ENCODE data around the gene DPEP1. TPM values are rescaled to one million over a fixed set of nuclear protein-coding genes. Genes with fewer than 3 reads are reported as not detected.
A peak's percentile ranks its signal among the peaks of the same experiment; 100 is the strongest.

DPEP1 gene
- polyA plus RNA-seq, 3 donors from 2014 or later, result not detected

- Mint-ChIP-seq H3K27ac (no peak overlapping the region), H3K36me3 (no peaks in the 10 kb centered on the region), H3K9me3 (peaks cover 0 to 5% (median 0%) of the 10 kb centered on the region in 6 donors), H3K27me3 (ENCODE audit: low read depth in 3 of 3) (peaks cover 4 to 7% (median 5%) of the 10 kb centered on the region in 3 donors), H3K4me3 (no peak overlapping the region), H3K4me1 (peaks cover 11% of the 10 kb centered on the region in 2 donors)
- DNase-seq, result no peak
Measured at GRCh38 chr16:89612415-89613166, 851 bp upstream of the DPEP1 start.

DNA sequence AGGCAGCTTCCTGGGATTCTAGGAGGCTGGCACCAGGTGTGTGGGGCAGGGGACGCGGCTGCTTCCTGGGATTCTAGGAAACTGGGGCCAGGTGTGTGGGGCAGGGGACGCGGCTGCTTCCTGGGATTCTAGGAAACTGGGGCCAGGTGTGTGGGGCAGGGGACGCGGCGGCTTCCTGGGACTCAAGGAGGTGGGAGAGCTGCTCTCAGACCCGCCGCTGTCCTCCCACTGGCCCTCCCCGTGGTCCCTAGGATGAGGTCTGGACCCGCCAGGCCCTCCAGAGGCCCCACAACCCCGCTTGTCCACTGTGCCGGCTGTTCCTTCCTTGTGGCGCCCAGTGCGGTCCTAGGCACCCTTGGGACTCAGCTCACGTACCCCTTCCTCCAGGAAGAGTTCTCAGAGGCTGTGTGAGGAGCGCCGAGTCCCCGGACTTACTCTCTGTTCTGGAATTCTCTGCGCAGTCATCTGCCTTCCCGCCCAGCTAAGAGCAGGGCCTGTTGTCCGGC is 565 bp downstream of the DPEP1 start:
- Mint-ChIP-seq H3K9me3 (peaks cover 0 to 5% (median 0%) of the 10 kb centered on the region in 6 donors), H3K4me3 (no peak overlapping the region), H3K27ac (no peak overlapping the region), H3K27me3 (ENCODE audit: low read depth in 3 of 3) (peaks cover 4 to 5% (median 5%) of the 10 kb centered on the region in 3 donors), H3K36me3 (no peaks in the 10 kb centered on the region), H3K4me1 (peaks cover 11% of the 10 kb centered on the region in 2 donors)
- DNase-seq, result no peak

GRCh38 chr16:89615176-89615575 is 1.7 kb downstream of the DPEP1 start:
- Mint-ChIP-seq H3K4me3 (no peak overlapping the region), H3K27ac (no peak overlapping the region), H3K36me3 (no peaks in the 10 kb centered on the region), H3K9me3 (peaks cover 0 to 5% (median 0%) of the 10 kb centered on the region in 6 donors), H3K4me1 (peaks cover 11% of the 10 kb centered on the region in 2 donors), H3K27me3 (ENCODE audit: low read depth in 3 of 3) (peaks cover 4 to 5% (median 5%) of the 10 kb centered on the region in 3 donors)
- no peak for DNase-seq

DNA sequence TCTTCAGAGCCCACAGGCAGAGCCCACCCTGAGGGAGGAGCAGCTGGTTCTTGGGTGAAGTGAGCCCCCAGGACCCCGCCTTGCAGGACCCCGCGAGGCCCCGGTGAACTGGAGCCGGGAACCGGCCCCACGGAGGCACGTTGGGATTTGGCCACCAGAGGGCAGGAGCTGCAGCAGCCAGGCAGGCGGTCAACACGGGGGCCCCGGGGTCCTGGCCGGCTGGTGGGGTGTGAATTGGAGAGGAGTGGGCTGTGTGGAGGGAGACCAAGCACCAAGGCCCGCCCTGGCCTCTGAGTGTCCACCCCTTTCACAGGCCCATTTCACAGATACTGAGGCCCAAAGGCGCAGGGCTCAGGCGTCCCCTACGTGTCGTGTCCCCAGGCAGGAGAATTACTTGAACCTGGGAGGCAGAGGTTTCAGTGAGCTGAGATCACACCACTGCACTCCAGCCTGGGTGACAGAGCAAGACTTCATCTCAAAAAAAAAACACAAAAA is 2.2 kb downstream of the DPEP1 start:
- Mint-ChIP-seq H3K27ac (no peak overlapping the region), H3K27me3 (ENCODE audit: low read depth in 3 of 3) (peaks cover 4 to 5% (median 5%) of the 10 kb centered on the region in 3 donors), H3K36me3 (no peaks in the 10 kb centered on the region), H3K4me1 (peaks cover 11% of the 10 kb centered on the region in 2 donors), H3K9me3 (peaks cover 0 to 5% (median 0%) of the 10 kb centered on the region in 6 donors), H3K4me3 (no peak overlapping the region)
- DNase-seq, result peak in 2 of 3 donors; percentile 22 to 23

DNA sequence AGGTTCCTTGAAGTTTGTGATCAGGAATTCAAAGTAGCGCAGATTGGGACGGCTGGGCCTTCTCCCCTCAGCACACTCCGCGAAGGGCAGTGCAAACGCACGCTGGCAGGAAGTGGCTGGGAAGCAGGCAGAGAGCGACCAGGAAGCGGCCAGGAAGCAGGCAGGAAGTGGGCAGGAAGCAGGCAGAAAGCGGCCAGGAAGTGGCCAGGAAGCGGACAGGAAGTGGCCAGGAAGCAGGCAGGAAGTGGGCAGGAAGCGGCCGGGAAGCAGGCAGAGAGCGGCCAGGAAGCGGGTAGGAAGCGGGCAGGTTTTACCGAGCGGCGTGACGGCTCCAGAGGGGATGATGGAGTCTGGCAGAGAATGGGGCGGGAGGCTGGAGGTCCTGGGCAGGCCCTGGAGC is 3.2 kb downstream of the DPEP1 start:
- H3K27ac Mint-ChIP-seq, result peak overlapping the region; percentile 79 to 96 (median 92)
- H3K9me3 Mint-ChIP-seq, result peaks cover 0 to 5% (median 0%) of the 10 kb centered on the region in 6 donors
- DNase-seq, result peak in 2 of 3 donors; percentile 23 to 27
- H3K4me3 Mint-ChIP-seq, result peak overlapping the region in 3 of 5 donors; percentile 5 to 52 (median 42)
- peaks cover 5 to 6% (median 5%) of the 10 kb centered on the region in 3 donors for H3K27me3 Mint-ChIP-seq (ENCODE audit: low read depth in 3 of 3)
- H3K36me3 Mint-ChIP-seq, result no peaks in the 10 kb centered on the region
- peaks cover 11% of the 10 kb centered on the region in 2 donors for H3K4me1 Mint-ChIP-seq

DNA sequence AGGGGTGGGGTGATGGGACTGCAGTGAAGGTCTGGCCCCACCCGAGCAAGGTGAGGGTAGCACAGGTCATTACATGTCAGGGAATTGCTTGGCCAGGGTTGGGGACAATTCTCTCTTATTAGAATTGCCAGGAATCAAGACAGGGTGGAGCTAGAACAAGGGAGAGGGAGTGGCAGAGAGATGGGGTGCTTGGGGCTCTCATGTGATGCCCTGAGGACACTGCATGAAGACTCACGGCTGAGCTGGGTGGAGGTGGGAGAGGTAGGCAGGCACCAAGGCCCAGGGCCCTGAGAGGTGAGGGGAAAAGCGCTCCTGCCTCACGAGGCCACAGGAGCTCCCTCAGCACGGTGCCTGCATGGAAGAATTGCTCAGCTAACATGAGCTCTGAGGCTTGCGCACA is 3.6 kb downstream of the DPEP1 start:
- peak overlapping the region; percentile 79 to 96 (median 90) for H3K27ac Mint-ChIP-seq
- peaks cover 11% of the 10 kb centered on the region in 2 donors for H3K4me1 Mint-ChIP-seq
- no peak for DNase-seq
- peaks cover 0 to 5% (median 0%) of the 10 kb centered on the region in 6 donors for H3K9me3 Mint-ChIP-seq
- H3K36me3 Mint-ChIP-seq, result no peaks in the 10 kb centered on the region
- H3K27me3 Mint-ChIP-seq (ENCODE audit: low read depth in 3 of 3), result peaks cover 5 to 7% (median 6%) of the 10 kb centered on the region in 3 donors
- no peak overlapping the region for H3K4me3 Mint-ChIP-seq

GRCh38 chr16:89618109-89618998 is 4.9 kb downstream of the DPEP1 start:
- Mint-ChIP-seq H3K4me3 (no peak overlapping the region), H3K4me1 (peaks cover 11% of the 10 kb centered on the region in 2 donors)
- no peak for DNase-seq

DNA sequence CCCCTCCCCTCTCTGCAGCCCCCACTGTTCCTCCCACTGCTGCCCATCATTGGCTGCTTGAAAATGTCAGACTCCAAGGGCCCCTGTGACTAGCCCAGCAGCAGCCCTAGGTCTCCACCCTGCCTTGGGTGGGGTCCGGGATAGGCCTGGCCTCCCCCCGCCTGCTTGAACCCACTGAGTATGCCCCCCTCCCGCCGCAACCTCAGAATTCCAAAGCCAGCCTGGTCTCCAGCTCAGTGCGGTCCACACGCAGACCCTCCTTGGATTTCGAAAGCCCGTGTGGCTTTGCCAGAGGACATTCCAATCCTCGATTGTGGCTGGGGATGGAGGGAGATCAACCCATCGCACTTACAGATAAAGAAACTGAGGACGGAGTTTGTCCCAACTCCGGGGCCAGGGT is 6.4 kb downstream of the DPEP1 start:
- DNase-seq, result no peak
- H3K36me3 Mint-ChIP-seq, result no peaks in the 10 kb centered on the region

More at GRCh38 chr16:89618109-89618998, 4.9 kb downstream of the DPEP1 start:
- no peaks in the 10 kb centered on the region for H3K36me3 Mint-ChIP-seq
- peaks cover 3 to 7% (median 5%) of the 10 kb centered on the region in 3 donors for H3K27me3 Mint-ChIP-seq (ENCODE audit: low read depth in 3 of 3)
- peaks cover 0 to 5% (median 0%) of the 10 kb centered on the region in 6 donors for H3K9me3 Mint-ChIP-seq
- H3K27ac Mint-ChIP-seq, result no peak overlapping the region

DNA sequence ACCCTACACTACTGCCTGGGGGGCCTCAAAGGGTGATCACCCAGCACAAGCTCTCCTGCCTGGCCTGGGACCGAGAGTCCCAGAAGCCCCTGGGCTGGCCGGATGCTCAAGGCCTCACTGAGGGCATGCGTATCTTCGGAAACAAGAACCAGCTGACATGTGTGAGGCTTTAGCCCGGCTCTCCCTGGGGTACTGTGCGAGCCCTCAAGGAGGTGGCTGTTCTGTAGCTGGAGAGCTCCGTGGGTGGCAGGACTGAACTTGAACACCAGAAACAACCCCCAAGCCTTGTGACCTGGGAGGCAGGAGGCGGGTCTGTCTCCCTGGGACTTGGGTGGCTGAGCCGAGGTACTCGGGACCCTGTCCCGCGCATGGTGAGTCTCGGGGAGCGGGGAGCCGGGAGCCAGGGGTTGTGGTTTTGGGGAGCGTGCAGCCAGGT is 7.0 kb downstream of the DPEP1 start:
- H3K36me3 Mint-ChIP-seq, result no peaks in the 10 kb centered on the region
- peaks cover 3 to 10% (median 8%) of the 10 kb centered on the region in 3 donors for H3K27me3 Mint-ChIP-seq (ENCODE audit: low read depth in 3 of 3)
- peaks cover 8 to 11% of the 10 kb centered on the region in 2 donors for H3K4me1 Mint-ChIP-seq
- H3K9me3 Mint-ChIP-seq, result peaks cover 0 to 5% (median 0%) of the 10 kb centered on the region in 6 donors
- no peak for DNase-seq
- no peak overlapping the region for H3K27ac Mint-ChIP-seq
- no peak overlapping the region for H3K4me3 Mint-ChIP-seq

More for the DNA sequence above, 6.4 kb downstream of the DPEP1 start:
- Mint-ChIP-seq H3K27me3 (ENCODE audit: low read depth in 3 of 3) (peaks cover 3 to 8% (median 7%) of the 10 kb centered on the region in 3 donors), H3K9me3 (peaks cover 0 to 5% (median 0%) of the 10 kb centered on the region in 6 donors), H3K4me1 (peaks cover 9 to 11% of the 10 kb centered on the region in 2 donors), H3K4me3 (no peak overlapping the region), H3K27ac (no peak overlapping the region)

- Mint-ChIP-seq H3K9me3 (peaks cover 0 to 5% (median 0%) of the 10 kb centered on the region in 6 donors), H3K27ac (no peak overlapping the region), H3K36me3 (no peaks in the 10 kb centered on the region), H3K4me3 (no peak overlapping the region), H3K4me1 (peaks cover 8 to 11% of the 10 kb centered on the region in 2 donors), H3K27me3 (ENCODE audit: low read depth in 3 of 3) (peaks cover 3 to 11% (median 8%) of the 10 kb centered on the region in 3 donors)
- DNase-seq, result no peak
Measured at GRCh38 chr16:89621136-89621697, 7.8 kb downstream of the DPEP1 start.

GRCh38 chr16:89621698-89622409 is 8.4 kb downstream of the DPEP1 start:
- H3K36me3 Mint-ChIP-seq, result no peaks in the 10 kb centered on the region
- H3K27me3 Mint-ChIP-seq (ENCODE audit: low read depth in 3 of 3), result peaks cover 3 to 8% (median 3%) of the 10 kb centered on the region in 3 donors
- H3K27ac Mint-ChIP-seq, result no peak overlapping the region

GRCh38 chr16:89623511-89624261 is 10.2 kb downstream of the DPEP1 start:
- no peak overlapping the region for H3K27ac Mint-ChIP-seq
- no peak for DNase-seq
- no peak overlapping the region for H3K4me3 Mint-ChIP-seq
- no peaks in the 10 kb centered on the region for H3K36me3 Mint-ChIP-seq
- no peaks in the 10 kb centered on the region for H3K9me3 Mint-ChIP-seq
- peaks cover 3 to 6% (median 3%) of the 10 kb centered on the region in 3 donors for H3K27me3 Mint-ChIP-seq (ENCODE audit: low read depth in 3 of 3)
- H3K4me1 Mint-ChIP-seq, result no peaks in the 10 kb centered on the region

More at GRCh38 chr16:89621698-89622409, 8.4 kb downstream of the DPEP1 start:
- no peak overlapping the region for H3K4me3 Mint-ChIP-seq
- DNase-seq, result no peak
- H3K4me1 Mint-ChIP-seq, result peaks cover 4% of the 10 kb centered on the region in 2 donors
- H3K9me3 Mint-ChIP-seq, result peaks cover 0 to under 1% (median 0%) of the 10 kb centered on the region in 6 donors

Measured in immature natural killer cell (primary cell).